GM23248 (cell line): ENCODE results near the gene OLFM4. TPM values are rescaled to one million over a fixed set of nuclear protein-coding genes. Genes with fewer than 3 reads are reported as not detected.

Source experiments
- DNase-seq: peaks from one replicate; pipeline ENCODE4 v3.0.0-alpha.2; 2015
- H2AFZ ChIP-seq: fragments of 200-600 bp; sonication (generic); 2 replicates; pipeline ENCODE4 v1.6.1; 2016; ENCODE audit warnings: antibody characterized with exemption
- H3F3A ChIP-seq: fragments of 200-600 bp; sonication (generic); 2 replicates; pipeline ENCODE4 v1.6.1; 2016; ENCODE audit warnings: mild to moderate bottlenecking, antibody characterized with exemption, mixed run types; ENCODE audit not compliant: insufficient read depth
- H3K27ac ChIP-seq: fragments of 200-600 bp; sonication (generic); 2 replicates; pipeline ENCODE4 v1.5.1; 2016; ENCODE audit warnings: mild to moderate bottlenecking
- H3K27me3 ChIP-seq: fragments of 200-600 bp; sonication (generic); replicated peaks from 2 replicates; pipeline ENCODE4 v1.6.1; 2016; ENCODE audit warnings: mild to moderate bottlenecking; ENCODE audit not compliant: insufficient read depth
- H3K36me3 ChIP-seq: fragments of 200-600 bp; sonication (generic); 2 replicates; pipeline ENCODE4 v1.6.1; 2016; ENCODE audit warnings: low read depth, mild to moderate bottlenecking
- H3K4me1 ChIP-seq: fragments of 200-600 bp; sonication (generic); 2 replicates; pipeline ENCODE4 v1.6.1; 2016; ENCODE audit warnings: mild to moderate bottlenecking; ENCODE audit not compliant: insufficient read depth
- H3K4me2 ChIP-seq: fragments of 200-600 bp; sonication (generic); one replicate; pipeline ENCODE4 v1.6.1; 2016; ENCODE audit warnings: mild to moderate bottlenecking; ENCODE audit not compliant: unreplicated experiment
- H3K4me3 ChIP-seq: fragments of 200-600 bp; sonication (generic); 2 replicates; pipeline ENCODE4 v1.5.1; 2016; ENCODE audit warnings: mild to moderate bottlenecking
- H3K79me2 ChIP-seq: fragments of 200-600 bp; sonication (generic); 2 replicates; pipeline ENCODE4 v1.6.1; 2016; ENCODE audit warnings: mild to moderate bottlenecking; ENCODE audit not compliant: insufficient read depth
- H3K9ac ChIP-seq: fragments of 200-600 bp; sonication (generic); 2 replicates; pipeline ENCODE4 v1.6.1; 2016; ENCODE audit warnings: mild to moderate bottlenecking
- H3K9me2 ChIP-seq: fragments of 200-600 bp; sonication (generic); 2 replicates; pipeline ENCODE4 v1.6.1; 2016; ENCODE audit warnings: mixed run types, mild to moderate bottlenecking, moderate library complexity; ENCODE audit not compliant: insufficient read depth
- H3K9me3 ChIP-seq: fragments of 200-600 bp; sonication (generic); one replicate; pipeline ENCODE4 v1.6.1; 2017; ENCODE audit warnings: low read depth
- H4K20me1 ChIP-seq: fragments of 200-600 bp; sonication (generic); 2 replicates; pipeline ENCODE4 v1.6.0; 2016; ENCODE audit not compliant: insufficient read depth
- EZH2 ChIP-seq: fragments of 200-600 bp; sonication (generic); IDR thresholded peaks from 2 replicates; pipeline ENCODE4 v1.6.1; 2018; ENCODE audit warnings: antibody characterized with exemption, mild to moderate bottlenecking; ENCODE audit not compliant: insufficient read depth, poor library complexity, severe bottlenecking
- EZH2phosphoT487 ChIP-seq: fragments of 200-600 bp; sonication (generic); IDR thresholded peaks from 2 replicates; pipeline ENCODE4 v1.6.1; 2018; ENCODE audit warnings: antibody characterized with exemption, moderate library complexity, mild to moderate bottlenecking, low read depth; ENCODE audit not compliant: insufficient read depth
- WGBS, 2 experiments: methylation state at CpG; one replicate each; pipeline ENCODE4 v1.1.6; 2015 to 2017; ENCODE audit warnings: low lambda C conversion rate in 2 of 2, low coverage in 1 of 2; ENCODE audit errors: missing lambda C conversion rate in 2 of 2; 5-methylcytosine and 5-hydroxymethylcytosine counted together
- in situ Hi-C: fragments of 300-500 bp; cut with MboI; formaldehyde crosslinking; loops from 2 replicates; pipeline ENCODE4 v1.15.0; 2020
- polyA plus RNA-seq: library from polyadenylated mRNA; unstranded; fragments of >200 nt; fragmentation: Nextera tagmentation; extraction: Ambion mirVana; gene quantifications from 2 replicates; pipeline ENCODE4 v1.2.1, GENCODE V29; 2016
- total RNA-seq: library from RNA; depleted of rRNA; stranded (reverse); fragments of >200 nt; shearing (Covaris generic); gene quantifications from 2 replicates; pipeline ENCODE4 v1.2.3, GENCODE V29; 2014

OLFM4 gene
- total and polyA plus RNA-seq, 2 experiments from 2014 or later = not detected

DNA sequence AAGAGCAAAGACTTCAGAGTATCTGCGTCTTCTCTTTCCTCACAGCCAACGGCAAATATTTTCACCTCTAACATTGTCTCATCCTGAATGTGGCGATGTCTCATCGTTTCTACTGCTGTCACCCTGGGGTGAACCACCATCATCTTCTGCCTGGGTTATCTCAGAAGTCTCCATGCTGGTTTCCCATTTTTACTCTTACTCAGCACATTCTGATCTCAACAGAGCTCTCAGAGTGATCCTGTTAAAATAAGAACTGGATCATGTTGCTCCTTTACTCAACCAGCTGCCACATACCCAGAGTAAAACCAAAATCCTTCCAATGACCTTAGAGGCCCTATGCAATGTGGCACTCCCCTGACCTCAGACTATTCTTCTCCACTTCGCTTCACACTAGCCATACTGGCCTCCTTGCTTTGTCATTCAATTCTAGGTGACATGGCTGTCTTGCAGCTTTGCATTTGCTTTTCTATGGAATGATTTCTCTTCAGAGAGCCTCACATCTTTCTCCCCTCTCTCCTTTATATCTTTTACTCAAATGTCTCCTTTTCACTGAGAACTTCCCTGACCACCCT is 7.8 kb upstream of the OLFM4 start:
- H3K36me3 ChIP-seq = no peaks in the 10 kb centered on the region
- TF ChIP-seq EZH2 = no peak
- no peak for TF ChIP-seq EZH2phosphoT487
- H3K4me1 ChIP-seq = no peaks in the 10 kb centered on the region
- no peak overlapping the region for H3K4me2 ChIP-seq
- DNase-seq = no peak
- in situ Hi-C loops = no loop called here
- no peak overlapping the region for H2AFZ ChIP-seq
- no peaks in the 10 kb centered on the region for H3F3A ChIP-seq
- H4K20me1 ChIP-seq = no peaks in the 10 kb centered on the region
- no peaks in the 10 kb centered on the region for H3K27me3 ChIP-seq
- WGBS, 2 experiments = 41 to 45% methylated on average over 5 of the region's 5 CpGs
- no peak overlapping the region for H3K4me3 ChIP-seq
- no peaks in the 10 kb centered on the region for H3K9me3 ChIP-seq
- no peaks in the 10 kb centered on the region for H3K79me2 ChIP-seq
- no peak overlapping the region for H3K27ac ChIP-seq
- no peaks in the 10 kb centered on the region for H3K9me2 ChIP-seq
- no peak overlapping the region for H3K9ac ChIP-seq

DNA sequence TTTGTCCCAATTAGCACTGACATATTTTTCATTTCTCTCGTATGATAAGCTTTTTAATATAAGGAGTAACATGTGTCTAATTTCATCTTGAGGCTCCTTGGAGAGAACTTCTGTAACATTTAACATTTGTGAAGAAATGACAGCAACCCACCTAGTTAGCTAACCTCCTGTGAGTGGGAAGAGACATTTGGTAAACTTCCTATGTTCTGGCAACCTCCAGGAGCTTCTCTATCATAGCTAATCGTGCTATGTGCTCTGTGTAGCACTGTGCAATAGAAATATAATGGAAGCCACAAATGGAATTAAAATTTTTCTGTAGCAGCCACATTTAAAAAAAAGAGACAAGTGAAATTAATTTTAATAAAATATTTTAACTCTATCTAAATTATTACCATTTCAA is 5.4 kb upstream of the OLFM4 start:
- Histone ChIP-seq H3K4me3 (no peak overlapping the region), H3K36me3 (no peaks in the 10 kb centered on the region), H3K27ac (no peak overlapping the region), H3K4me2 (no peak overlapping the region), H3K9me3 (no peaks in the 10 kb centered on the region), H3F3A (no peaks in the 10 kb centered on the region), H3K9me2 (no peaks in the 10 kb centered on the region), H3K4me1 (no peaks in the 10 kb centered on the region), H3K27me3 (no peaks in the 10 kb centered on the region), H2AFZ (no peak overlapping the region), H4K20me1 (no peaks in the 10 kb centered on the region), H3K79me2 (no peaks in the 10 kb centered on the region), H3K9ac (no peak overlapping the region)
- in situ Hi-C loops = no loop called here
- no peak for TF ChIP-seq EZH2
- no peak for TF ChIP-seq EZH2phosphoT487
- 2 to 8% methylated on average over 2 of the region's 2 CpGs for WGBS, 2 experiments
- no peak for DNase-seq

DNA sequence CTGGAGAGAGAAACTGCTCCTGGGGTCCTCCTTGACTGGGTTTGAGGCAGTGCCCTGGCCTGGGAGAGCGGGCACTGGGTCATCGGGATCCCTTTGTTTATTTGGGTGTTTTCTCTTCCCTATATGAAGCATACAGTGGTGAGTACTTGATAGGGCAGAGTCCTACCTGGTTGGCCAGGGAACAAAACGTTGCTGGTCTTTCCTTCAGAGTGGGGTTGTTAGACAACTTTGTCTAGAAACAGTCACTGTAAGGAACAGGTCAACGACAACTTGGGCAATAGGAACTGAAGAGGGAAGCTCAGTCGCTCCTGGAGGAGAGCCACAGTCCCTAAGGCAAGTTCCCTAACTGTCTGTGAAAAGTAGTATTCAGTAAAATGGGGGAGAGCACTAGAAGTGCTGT is 550 bp upstream of the OLFM4 start:
- 16% methylated on average over 5 of the region's 5 CpGs for WGBS, 2 experiments
- no peaks in the 10 kb centered on the region for H3K27me3 ChIP-seq
- H3K27ac ChIP-seq = no peak overlapping the region
- no peaks in the 10 kb centered on the region for H3F3A ChIP-seq
- no peaks in the 10 kb centered on the region for H3K9me3 ChIP-seq
- no peak overlapping the region for H3K9ac ChIP-seq
- H3K36me3 ChIP-seq = no peaks in the 10 kb centered on the region
- H2AFZ ChIP-seq = no peak overlapping the region
- H3K4me3 ChIP-seq = no peak overlapping the region
- no peaks in the 10 kb centered on the region for H3K4me1 ChIP-seq
- H4K20me1 ChIP-seq = no peaks in the 10 kb centered on the region
- no peaks in the 10 kb centered on the region for H3K79me2 ChIP-seq
- H3K4me2 ChIP-seq = no peak overlapping the region
- H3K9me2 ChIP-seq = no peaks in the 10 kb centered on the region
- no peak for DNase-seq
- TF ChIP-seq EZH2 = no peak
- no peak for TF ChIP-seq EZH2phosphoT487
- in situ Hi-C loops = no loop called here

- Histone ChIP-seq H3K9me2 (no peaks in the 10 kb centered on the region), H2AFZ (no peak overlapping the region), H4K20me1 (no peaks in the 10 kb centered on the region), H3K4me2 (no peak overlapping the region), H3K4me3 (no peak overlapping the region), H3K79me2 (no peaks in the 10 kb centered on the region), H3K27me3 (no peaks in the 10 kb centered on the region), H3K9ac (no peak overlapping the region), H3K4me1 (no peaks in the 10 kb centered on the region), H3K9me3 (no peaks in the 10 kb centered on the region), H3K27ac (no peak overlapping the region), H3K36me3 (no peaks in the 10 kb centered on the region), H3F3A (no peaks in the 10 kb centered on the region)
- in situ Hi-C loops = no loop called here
- DNase-seq = no peak
- 0 to 2% methylated on average over 1 of the region's 1 CpG for WGBS, 2 experiments
- TF ChIP-seq EZH2phosphoT487 (no peak), EZH2 (no peak)
Observed at GRCh38 chr13:53032849-53033248, 4.2 kb downstream of the OLFM4 start.

GRCh38 chr13:53038993-53039392 is 10.4 kb downstream of the OLFM4 start:
- Histone ChIP-seq H3K9me2 (no peaks in the 10 kb centered on the region), H3K27me3 (no peaks in the 10 kb centered on the region), H3K27ac (no peak overlapping the region), H3K79me2 (no peaks in the 10 kb centered on the region), H3K9me3 (no peaks in the 10 kb centered on the region), H2AFZ (no peak overlapping the region), H3K4me1 (no peaks in the 10 kb centered on the region), H4K20me1 (no peaks in the 10 kb centered on the region), H3K4me3 (no peak overlapping the region), H3K36me3 (no peaks in the 10 kb centered on the region), H3K9ac (no peak overlapping the region), H3F3A (no peaks in the 10 kb centered on the region), H3K4me2 (no peak overlapping the region)
- no peak for DNase-seq
- WGBS, 2 experiments = 4% methylated on average over 1 of the region's 1 CpG
- in situ Hi-C loops = no loop called here
- TF ChIP-seq EZH2 (no peak), EZH2phosphoT487 (no peak)
